ENCODE results near the gene ZDHHC5. TPM values are rescaled to one million over a fixed set of nuclear protein-coding genes. Genes with fewer than 3 reads are reported as not detected.
A peak's percentile ranks its signal among the peaks of the same experiment; 100 is the strongest.

The ZDHHC5 gene
- total RNA-seq, 1 experiment from 2014 or later = 65.2 TPM

DNA sequence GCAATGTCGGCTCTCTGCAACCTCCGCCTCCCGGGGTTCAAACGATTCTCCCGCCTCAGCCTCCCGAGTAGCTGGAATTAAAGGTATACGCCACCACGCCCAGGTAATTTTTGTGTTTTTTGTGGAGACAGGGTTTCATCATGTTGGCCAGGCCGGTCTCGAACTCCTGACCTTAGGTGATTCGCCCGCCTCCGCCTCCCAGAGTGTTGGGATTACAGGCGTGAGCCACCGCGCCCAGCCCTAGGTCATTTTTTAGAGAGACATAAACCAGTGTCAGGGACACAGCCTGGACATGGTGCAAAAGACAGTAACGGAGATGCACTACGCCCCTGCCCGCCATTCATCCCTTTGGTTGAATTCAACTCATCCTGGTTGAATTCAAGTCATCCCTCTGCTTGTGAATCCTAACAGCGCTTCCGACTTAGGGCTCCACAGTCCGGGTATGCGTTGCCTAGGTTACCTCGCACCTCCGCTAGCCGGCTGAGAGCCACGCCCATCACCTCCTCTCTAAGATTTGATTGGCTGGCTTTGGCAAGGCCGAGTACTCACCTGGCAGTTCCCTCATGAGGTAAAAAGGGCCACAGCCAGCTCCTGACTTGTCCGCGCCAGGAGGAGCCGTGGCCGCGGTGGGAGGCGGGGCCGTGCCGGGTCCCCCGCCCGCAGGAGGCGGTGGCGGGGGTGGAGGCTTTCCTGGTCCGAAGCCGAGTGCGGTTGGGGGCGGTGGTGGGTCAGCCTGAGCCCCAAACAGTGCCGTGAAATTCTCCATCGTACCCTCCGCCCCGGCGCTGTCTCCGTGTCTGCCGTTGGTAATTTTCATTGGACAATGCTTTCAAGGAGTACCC, 43.7 kb downstream of the ZDHHC5 start, which contains the start of gene MED19:
MED19 (minus strand) TSS at position 802 of the 842 bp plus-strand sequence; CDS start at position 766, 36 bp downstream.
- no CpG with 5 or more reads among the region's 51 CpGs for WGBS (ENCODE audit: extremely low coverage, insufficient read length, low lambda C conversion rate)

More for the DNA sequence above, 43.7 kb downstream of the ZDHHC5 start, which contains the start of gene MED19:
- Histone ChIP-seq H3K4me1 (ENCODE audit: insufficient read depth, low read length) (no peaks in the 10 kb centered on the region), H4K5ac (ENCODE audit: insufficient read length, low read depth, low read length) (peak within 1 kb of the TSS; percentile 17), H3T11ph (ENCODE audit: low read length) (no peak within 1 kb of the TSS), H4K20me1 (ENCODE audit: control insufficient read depth, insufficient read depth, insufficient read length) (no peaks in the 10 kb centered on the region), H3K23ac (ENCODE audit: insufficient read length, low read depth, low read length) (no peak within 1 kb of the TSS), H2BK5ac (ENCODE audit: insufficient read length, low read length) (peak within 1 kb of the TSS; percentile 15), H3K79me2 (ENCODE audit: insufficient read depth, low read length) (peaks cover 21% of the 10 kb centered on the region; the same call in 1 of the 2 replicates), H3K23me2 (ENCODE audit: insufficient read length, low read depth, low read length, poor library complexity, severe bottlenecking) (no peaks in the 10 kb centered on the region), H3K79me1 (ENCODE audit: insufficient read depth, low read depth, low read length, poor library complexity, severe bottlenecking) (no peaks in the 10 kb centered on the region), H2BK120ac (ENCODE audit: low read depth, low read length, poor library complexity, severe bottlenecking) (no peak within 1 kb of the TSS), H3K27me3 (ENCODE audit: insufficient read depth, low read length) (no peaks in the 10 kb centered on the region), H2BK12ac (ENCODE audit: insufficient read length, low read depth, low read length) (no peak within 1 kb of the TSS), H3K56ac (ENCODE audit: insufficient read length, low read depth, low read length) (no peak within 1 kb of the TSS), H2BK15ac (ENCODE audit: low read depth, low read length) (no peak within 1 kb of the TSS), H3K14ac (ENCODE audit: insufficient read depth, low read length) (peak within 1 kb of the TSS; percentile 94), H2AK5ac (ENCODE audit: insufficient read length, low read length) (no peak within 1 kb of the TSS), H3K9me3 (ENCODE audit: control insufficient read depth, low read depth, low read length) (no peaks in the 10 kb centered on the region), H4K8ac (replicated peaks; ENCODE audit: insufficient read length, low read depth, low read length) (no peak within 1 kb of the TSS), H2BK20ac (ENCODE audit: low read depth, low read length, poor library complexity, severe bottlenecking) (no peak within 1 kb of the TSS), H4K91ac (ENCODE audit: insufficient read length, low read depth, low read length) (no peak within 1 kb of the TSS), H3K9ac (ENCODE audit: extremely low read depth, insufficient read length, low read length) (peak within 1 kb of the TSS; percentile 96), H2AFZ (ENCODE audit: low read length) (no peak within 1 kb of the TSS), H3K18ac (ENCODE audit: insufficient read length, low read depth, low read length) (peak within 1 kb of the TSS; percentile 87), H3K4me2 (ENCODE audit: insufficient read depth, insufficient read length, low read length) (peak within 1 kb of the TSS; percentile 74), H3K27ac (ENCODE audit: insufficient read length, low read depth, low read length) (peak within 1 kb of the TSS; percentile 13), H3K4ac (ENCODE audit: low read depth, low read length) (no peak within 1 kb of the TSS)
- H3K27me3 Mint-ChIP-seq (ENCODE audit: low read depth) = no peaks in the 10 kb centered on the region
- H3K4me3 Mint-ChIP-seq = peak within 1 kb of the TSS; percentile 100
- peak within 1 kb of the TSS; percentile 99 to 100 (median 100) for H3K27ac Mint-ChIP-seq
- TF ChIP-seq, protein P1, sequence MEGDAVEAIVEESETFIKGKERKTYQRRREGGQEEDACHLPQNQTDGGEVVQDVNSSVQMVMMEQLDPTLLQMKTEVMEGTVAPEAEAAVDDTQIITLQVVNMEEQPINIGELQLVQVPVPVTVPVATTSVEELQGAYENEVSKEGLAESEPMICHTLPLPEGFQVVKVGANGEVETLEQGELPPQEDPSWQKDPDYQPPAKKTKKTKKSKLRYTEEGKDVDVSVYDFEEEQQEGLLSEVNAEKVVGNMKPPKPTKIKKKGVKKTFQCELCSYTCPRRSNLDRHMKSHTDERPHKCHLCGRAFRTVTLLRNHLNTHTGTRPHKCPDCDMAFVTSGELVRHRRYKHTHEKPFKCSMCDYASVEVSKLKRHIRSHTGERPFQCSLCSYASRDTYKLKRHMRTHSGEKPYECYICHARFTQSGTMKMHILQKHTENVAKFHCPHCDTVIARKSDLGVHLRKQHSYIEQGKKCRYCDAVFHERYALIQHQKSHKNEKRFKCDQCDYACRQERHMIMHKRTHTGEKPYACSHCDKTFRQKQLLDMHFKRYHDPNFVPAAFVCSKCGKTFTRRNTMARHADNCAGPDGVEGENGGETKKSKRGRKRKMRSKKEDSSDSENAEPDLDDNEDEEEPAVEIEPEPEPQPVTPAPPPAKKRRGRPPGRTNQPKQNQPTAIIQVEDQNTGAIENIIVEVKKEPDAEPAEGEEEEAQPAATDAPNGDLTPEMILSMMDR (conservative IDR thresholded peaks at IDR 0.05) = no peak
- peaks cover 12 to 16% (median 15%) of the 10 kb centered on the region in 3 experiments for H3K36me3 Mint-ChIP-seq (ENCODE audit: insufficient read depth in 1 of 3, low read depth in 3 of 3)
- H3K9me3 Mint-ChIP-seq = peaks cover 3 to 4% of the 10 kb centered on the region in 2 experiments; a peak in 4 of 5 replicates
- peaks cover 13 to 22% of the 10 kb centered on the region in 2 experiments for H3K4me1 Mint-ChIP-seq
- peak; percentile 98 for DNase-seq

Measured in H9 (cell line).